K562 treated with DMSO at 1 percent for 24 hours (cell line): Measurements from ENCODE around the gene GAS1. TPM values are rescaled to one million over a fixed set of nuclear protein-coding genes. Genes with fewer than 3 reads are reported as not detected.

Source experiments
- total RNA-seq: library from RNA; unstranded; fragments of 300-600 nt; gene quantifications from 2 replicates; pipeline ENCODE4 v1.2.3, GENCODE V29; 2022; ENCODE audit warnings: low read depth; ENCODE audit not compliant: insufficient read depth

The GAS1 gene
- 0.29 TPM in 1 of 2 replicates, not detected in the other for total RNA-seq

GRCh38 chr9:86947146-86948073, at the start of gene GAS1:
Gene GAS1, minus strand, starts transcription at chr9:86947506. Its CDS starts 727 bp downstream, at chr9:86946779.

